Measurements from ENCODE around the gene RAD9A. TPM values are rescaled to one million over a fixed set of nuclear protein-coding genes. Genes with fewer than 3 reads are reported as not detected.

RAD9A gene
- total RNA-seq, 1 experiment from 2014 or later = 20.3 TPM

GRCh38 chr11:67433536-67434394 is 42.0 kb downstream of the RAD9A start:
- DNase-seq (ENCODE audit: low spot score) = no peak
- in situ Hi-C loops (cut with HindIII; ENCODE audit: low sequenced_read_pairs) = no loop called here

DNA sequence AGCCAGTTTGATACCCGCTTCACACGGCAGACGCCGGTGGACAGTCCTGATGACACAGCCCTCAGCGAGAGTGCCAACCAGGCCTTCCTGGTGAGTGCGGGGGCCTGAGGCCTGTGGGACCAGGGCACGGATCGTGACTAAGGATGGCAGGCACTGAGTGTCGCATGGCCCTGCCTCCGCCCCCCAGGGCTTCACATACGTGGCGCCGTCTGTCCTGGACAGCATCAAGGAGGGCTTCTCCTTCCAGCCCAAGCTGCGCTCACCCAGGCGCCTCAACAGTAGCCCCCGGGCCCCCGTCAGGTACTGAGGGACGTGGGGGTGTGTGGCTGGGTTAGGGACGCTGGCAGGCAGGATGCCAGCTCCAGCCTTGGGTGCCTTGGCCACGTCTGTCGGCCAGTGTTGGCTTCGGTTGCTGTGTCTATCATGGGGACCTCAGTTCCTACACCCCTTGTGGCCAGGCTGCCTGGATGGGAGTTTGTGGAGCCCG is 42.7 kb downstream of the RAD9A start:
- no peak for DNase-seq (ENCODE audit: low spot score)
- in situ Hi-C loops (cut with HindIII; ENCODE audit: low sequenced_read_pairs) = no loop called here

GRCh38 chr11:67435031-67435726 is 43.4 kb downstream of the RAD9A start:
- DNase-seq (ENCODE audit: low spot score) = no peak
- in situ Hi-C loops (cut with HindIII; ENCODE audit: low sequenced_read_pairs) = no loop called here

- in situ Hi-C loops (cut with HindIII; ENCODE audit: low sequenced_read_pairs) = no loop called here
- no peak for DNase-seq (ENCODE audit: low spot score)
Measured at GRCh38 chr11:67435727-67436458, 44.1 kb downstream of the RAD9A start.

- in situ Hi-C loops (cut with HindIII; ENCODE audit: low sequenced_read_pairs) = no loop called here
- DNase-seq (ENCODE audit: low spot score) = no peak
Measured at GRCh38 chr11:67436459-67437081, 44.8 kb downstream of the RAD9A start.

GRCh38 chr11:67437082-67437808 is 45.5 kb downstream of the RAD9A start, which contains the start of gene PTPRCAP:
TSS of gene PTPRCAP (minus strand) at chr11:67437682. CDS start at chr11:67437619, 63 bp downstream.
- no peak for DNase-seq (ENCODE audit: low spot score)
- in situ Hi-C loops (cut with HindIII; ENCODE audit: low sequenced_read_pairs) = no loop called here

DNA sequence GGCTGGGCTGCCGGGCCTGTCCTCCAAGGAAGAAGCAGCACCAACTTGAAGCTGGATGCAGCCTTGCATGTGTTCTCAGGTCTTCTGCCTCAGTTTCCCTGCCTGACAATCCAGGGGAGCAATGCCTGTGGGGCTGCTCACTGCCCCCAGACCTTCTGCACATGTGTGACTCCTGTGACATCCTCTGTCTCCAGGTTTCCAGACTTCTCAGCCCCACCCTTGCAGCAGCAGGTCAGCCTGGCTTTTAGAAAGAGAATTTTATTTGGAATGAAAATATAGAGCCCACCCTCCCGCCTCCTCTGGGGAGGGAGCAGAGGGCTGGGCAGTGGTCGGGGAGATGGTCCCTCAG is 46.0 kb downstream of the RAD9A start:
- in situ Hi-C loops (cut with HindIII; ENCODE audit: low sequenced_read_pairs) = no loop called here
- DNase-seq (ENCODE audit: low spot score) = no peak

DNA sequence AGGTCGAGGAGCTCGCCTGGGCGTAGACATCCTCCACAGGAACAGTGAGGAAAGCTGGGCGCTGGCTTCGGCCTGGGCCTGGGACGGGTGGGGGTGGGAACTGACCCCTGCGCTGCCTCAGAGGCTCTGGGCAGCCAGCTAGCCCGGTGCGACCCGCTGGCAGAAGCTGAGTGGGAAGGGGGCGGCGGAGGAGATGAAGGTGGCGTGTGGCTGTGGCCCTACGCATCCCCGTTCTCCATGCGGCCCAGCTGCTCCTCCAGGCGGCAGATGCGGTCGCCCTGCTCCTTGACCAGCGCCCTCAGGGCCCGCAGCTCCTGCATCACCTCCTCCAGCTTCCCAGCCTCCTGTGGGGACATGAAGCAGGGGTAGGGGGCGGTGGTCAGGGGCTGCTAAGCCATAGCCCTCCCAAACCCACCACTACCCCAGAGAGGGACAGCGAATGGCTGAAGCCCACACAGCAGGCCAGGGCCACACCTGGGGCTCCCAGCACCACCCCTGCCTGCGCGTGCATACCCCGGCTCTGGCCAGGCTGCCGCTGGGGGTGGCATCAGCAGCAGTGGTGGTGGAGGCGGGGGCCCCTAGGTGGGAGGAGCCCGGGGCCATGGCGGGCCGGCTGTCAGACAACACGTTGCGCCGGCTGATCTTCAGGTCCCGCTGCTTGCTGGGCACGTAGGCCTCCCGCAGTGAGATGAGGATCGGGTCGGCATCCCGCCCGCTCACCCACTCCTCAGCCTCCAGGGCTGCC is 46.5 kb downstream of the RAD9A start:
- DNase-seq (ENCODE audit: low spot score) = no peak
- in situ Hi-C loops (cut with HindIII; ENCODE audit: low sequenced_read_pairs) = no loop called here

GRCh38 chr11:67439321-67440228 is 47.8 kb downstream of the RAD9A start:
- in situ Hi-C loops (cut with HindIII; ENCODE audit: low sequenced_read_pairs) = no loop called here
- no peak for DNase-seq (ENCODE audit: low spot score)

DNA sequence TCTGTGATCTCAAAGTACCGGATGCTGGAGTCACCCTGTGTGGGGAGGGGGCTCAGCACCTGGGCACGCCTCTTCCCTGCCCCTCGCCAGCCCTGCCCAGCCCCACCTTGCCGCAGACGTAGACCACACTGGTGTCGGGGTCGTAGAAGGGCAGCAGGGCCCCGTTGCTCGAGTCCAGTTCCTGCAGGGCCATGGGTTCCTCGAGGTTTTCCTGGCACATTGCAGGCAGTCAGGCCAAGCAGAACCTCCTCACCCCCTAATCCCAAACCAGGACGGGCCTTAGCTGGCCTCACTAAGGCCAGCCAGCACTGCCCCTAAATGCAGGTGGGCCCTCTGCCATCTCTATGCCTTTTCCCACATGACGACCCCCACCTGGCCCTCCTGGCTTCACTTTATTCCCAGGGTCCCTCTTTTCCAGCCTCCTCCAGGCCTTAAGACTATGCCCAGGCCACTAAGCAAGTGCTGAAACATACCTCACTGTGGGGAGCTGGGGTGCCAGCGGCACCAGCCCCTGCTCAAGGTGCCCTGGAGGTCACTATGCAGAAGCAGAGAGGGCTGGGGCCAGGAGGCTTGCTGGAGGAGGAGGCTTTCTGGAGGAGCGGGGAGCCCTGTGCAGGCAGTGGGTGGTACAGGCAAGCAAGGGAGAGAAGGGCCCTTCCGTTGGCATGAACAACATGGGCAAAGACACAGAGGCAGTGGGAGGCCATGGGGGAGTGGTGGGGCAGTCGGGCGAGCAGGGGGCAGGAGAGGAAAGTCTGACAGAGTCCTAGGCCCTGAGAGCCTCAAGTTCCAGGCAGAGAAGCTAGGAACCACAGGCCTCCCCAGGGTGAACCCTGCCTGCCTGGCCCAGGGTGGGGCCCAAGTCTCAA is 48.7 kb downstream of the RAD9A start:
- DNase-seq (ENCODE audit: low spot score) = no peak
- in situ Hi-C loops (cut with HindIII; ENCODE audit: low sequenced_read_pairs) = no loop called here

- no peak for DNase-seq (ENCODE audit: low spot score)
- in situ Hi-C loops (cut with HindIII; ENCODE audit: low sequenced_read_pairs) = no loop called here
Measured at GRCh38 chr11:67441098-67441563, 49.3 kb downstream of the RAD9A start.

GRCh38 chr11:67441731-67442351 is 50.1 kb downstream of the RAD9A start:
- no peak for DNase-seq (ENCODE audit: low spot score)
- in situ Hi-C loops (cut with HindIII; ENCODE audit: low sequenced_read_pairs) = no loop called here

- no peak for DNase-seq (ENCODE audit: low spot score)
- in situ Hi-C loops (cut with HindIII; ENCODE audit: low sequenced_read_pairs) = no loop called here
Measured at GRCh38 chr11:67442504-67443404, 51.0 kb downstream of the RAD9A start.

DNA sequence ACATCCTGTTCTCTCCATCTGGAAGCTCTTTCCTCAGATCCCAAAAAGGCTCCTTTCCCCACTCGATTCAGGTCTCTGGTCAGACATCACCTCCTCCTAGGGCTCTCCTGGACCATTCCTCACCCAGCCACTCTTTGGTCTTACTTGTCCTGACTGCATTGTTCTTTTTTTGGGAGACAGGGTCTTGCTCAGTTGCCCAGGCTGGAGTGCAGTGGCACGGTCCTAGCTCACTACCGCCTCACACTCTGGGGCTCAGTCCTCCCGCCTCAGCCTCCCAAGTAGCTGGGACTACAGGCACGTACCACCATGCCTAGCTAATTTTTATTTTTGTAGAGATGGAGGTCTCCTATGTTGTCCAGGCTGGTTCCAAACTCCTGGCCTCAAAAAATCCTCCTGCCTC is 53.7 kb downstream of the RAD9A start:
- in situ Hi-C loops (cut with HindIII; ENCODE audit: low sequenced_read_pairs) = no loop called here
- DNase-seq (ENCODE audit: low spot score) = no peak
